H1 (cell line): Measurements from ENCODE around the gene AOC1. TPM values are rescaled to one million over a fixed set of nuclear protein-coding genes. Genes with fewer than 3 reads are reported as not detected.
A peak's percentile ranks its signal among the peaks of the same experiment; 100 is the strongest.

Source experiments
- CTCF ChIA-PET: fragments of 300-600 bp; sonication (Branson Sonifier 250); formaldehyde crosslinking; loops from one replicate; lab custom pipeline; 2021; ENCODE audit not compliant: partially characterized antibody; lab: Charles Lee
- POLR2A ChIA-PET: fragments of 300-600 bp; sonication (Branson Sonifier 250); formaldehyde crosslinking; loops from one replicate; lab custom pipeline; 2021; ENCODE audit warnings: inconsistent platforms; ENCODE audit not compliant: partially characterized antibody; lab: Charles Lee
- DNase-seq, 2 experiments: peaks; one replicate each; pipeline versions ENCODE4 v3.0.0 to v3.0.0-alpha.2; 2010 to 2022; ENCODE audit warnings: low spot score in 2 of 2, low read depth in 1 of 2, mixed read lengths in 1 of 2
- FAIRE-seq: peaks from 2 replicates; lab custom pipeline; 2011; peaks lifted over from hg19 to GRCh38; lab: Jason Lieb, UNC
- H2AFZ ChIP-seq: 2 replicates; pipeline ENCODE4 v1.8.1; 2012; ENCODE audit warnings: low read length, inconsistent platforms
- H2AK5ac ChIP-seq: 2 replicates; pipeline ENCODE4 v1.6.1; 2013; ENCODE audit warnings: low read depth, low read length
- H2BK120ac ChIP-seq: replicated peaks from 2 replicates; pipeline ENCODE3; 2013; ENCODE audit warnings: low read depth, low read length, inconsistent platforms
- H2BK12ac ChIP-seq: 2 replicates; pipeline ENCODE4 v1.6.1; 2013; ENCODE audit warnings: low read depth, low read length
- H2BK15ac ChIP-seq: 2 replicates; pipeline ENCODE4 v1.6.1; 2013; ENCODE audit warnings: low read length
- H2BK20ac ChIP-seq: 2 replicates; pipeline ENCODE4 v1.6.1; 2013; ENCODE audit warnings: low read length
- H2BK5ac ChIP-seq: 2 replicates; pipeline ENCODE4 v1.6.1; 2013; ENCODE audit warnings: low read depth, low read length
- H3K14ac ChIP-seq: 2 replicates; pipeline ENCODE4 v1.6.1; 2013; ENCODE audit warnings: inconsistent platforms; ENCODE audit not compliant: insufficient read length
- H3K18ac ChIP-seq: 2 replicates; pipeline ENCODE4 v1.6.1; 2013; ENCODE audit warnings: low read length; ENCODE audit errors: extremely low read depth
- H3K23ac ChIP-seq: 2 replicates; pipeline ENCODE4 v1.6.1; 2013; ENCODE audit warnings: inconsistent platforms; ENCODE audit not compliant: insufficient read length
- H3K23me2 ChIP-seq: 2 replicates; pipeline ENCODE4 v1.6.1; 2013; ENCODE audit warnings: low read depth, low read length
- H3K27ac ChIP-seq: 2 replicates; pipeline ENCODE4 v1.6.1; 2011; ENCODE audit warnings: low read depth, low read length, inconsistent platforms
- H3K27me3 ChIP-seq, 4 experiments: replicated peaks in 1 of 4; 1 replicate in 1 of 4; 2 replicates in 3 of 4; pipeline versions ENCODE4 v1.6.1 to v1.8.1; 2011 to 2013; ENCODE audit warnings: low read length in 3 of 4, mild to moderate bottlenecking in 3 of 4, inconsistent platforms in 2 of 4, mixed read lengths in 2 of 4, moderate library complexity in 1 of 4; ENCODE audit not compliant: control insufficient read depth in 3 of 4, insufficient read depth in 3 of 4; ENCODE audit errors: extremely low read depth in 1 of 4
- H3K36me3 ChIP-seq, 4 experiments: 2 replicates each; pipeline versions ENCODE4 v1.6.1 to v1.8.1; 2011 to 2013; ENCODE audit warnings: mild to moderate bottlenecking in 4 of 4, low read length in 3 of 4, moderate library complexity in 2 of 4, control low read depth in 1 of 4, inconsistent platforms in 1 of 4; ENCODE audit not compliant: insufficient read depth in 4 of 4, control insufficient read depth in 2 of 4
- H3K4ac ChIP-seq: replicated peaks from 2 replicates; pipeline ENCODE3; 2013; ENCODE audit warnings: low read length, low read depth, mixed read lengths, inconsistent platforms; ENCODE audit not compliant: insufficient read length
- H3K4me1 ChIP-seq, 4 experiments: replicated peaks in 1 of 4; 1 replicate in 1 of 4; 2 replicates in 3 of 4; pipeline versions ENCODE4 v1.6.1 to v1.8.1; 2011 to 2013; ENCODE audit warnings: low read length in 3 of 4, inconsistent platforms in 2 of 4, mixed read lengths in 1 of 4; ENCODE audit not compliant: insufficient read depth in 4 of 4, control insufficient read depth in 3 of 4
- H3K4me2 ChIP-seq, 2 experiments: 2 replicates each; pipeline versions ENCODE4 v1.6.1 to v1.8.1; 2011 to 2013; ENCODE audit warnings: low read depth in 2 of 2, low read length in 2 of 2, control low read depth in 1 of 2, inconsistent platforms in 1 of 2, mild to moderate bottlenecking in 1 of 2; ENCODE audit not compliant: insufficient read depth in 1 of 2
- H3K4me3 ChIP-seq, 4 experiments: fragments of 200-600, 300-600 bp in 1 of 4; sonication (generic), shearing (Covaris generic), sonication (Bioruptor Twin) in 1 of 4; 2 replicates each; pipeline versions ENCODE4 v1.5.1 to v1.8.1; 2011 to 2016; ENCODE audit warnings: low read length in 4 of 4, low read depth in 3 of 4, control low read depth in 2 of 4, inconsistent platforms in 2 of 4, mild to moderate bottlenecking in 2 of 4, mixed read lengths in 1 of 4, moderate library complexity in 1 of 4; ENCODE audit not compliant: insufficient read depth in 2 of 4; ENCODE audit errors: extremely low read depth in 1 of 4
- H3K56ac ChIP-seq: replicated peaks from 2 replicates; pipeline ENCODE3; 2013; ENCODE audit warnings: low read depth, mild to moderate bottlenecking, mixed read lengths, low read length, inconsistent platforms; ENCODE audit not compliant: insufficient read length
- H3K79me1 ChIP-seq: 2 replicates; pipeline ENCODE4 v1.6.1; 2013; ENCODE audit warnings: low read depth, low read length, control low read depth
- H3K79me2 ChIP-seq, 2 experiments: 2 replicates each; pipeline versions ENCODE4 v1.6.1 to v1.8.1; 2012 to 2013; ENCODE audit warnings: low read length in 2 of 2, mild to moderate bottlenecking in 2 of 2, inconsistent platforms in 1 of 2; ENCODE audit not compliant: insufficient read depth in 2 of 2, control insufficient read depth in 1 of 2
- H3K9ac ChIP-seq, 4 experiments: replicated peaks in 1 of 4; 1 replicate in 1 of 4; 2 replicates in 3 of 4; pipeline versions ENCODE4 v1.6.1 to v1.8.1; 2011 to 2013; ENCODE audit warnings: low read depth in 3 of 4, low read length in 3 of 4, control low read depth in 2 of 4, mild to moderate bottlenecking in 2 of 4, moderate library complexity in 2 of 4, inconsistent platforms in 1 of 4; ENCODE audit errors: extremely low read depth in 1 of 4
- H3K9me3 ChIP-seq, 2 experiments: 2 replicates each; pipeline versions ENCODE4 v1.6.1 to v1.8.1; 2012 to 2013; ENCODE audit warnings: mild to moderate bottlenecking in 2 of 2, moderate library complexity in 2 of 2, control low read depth in 1 of 2, inconsistent platforms in 1 of 2, low read depth in 1 of 2, low read length in 1 of 2, mixed read lengths in 1 of 2; ENCODE audit not compliant: insufficient read depth in 2 of 2
- H4K20me1 ChIP-seq, 2 experiments: replicated peaks in 1 of 2; 2 replicates each; pipeline versions ENCODE3 to v1.8.1; 2011 to 2013; ENCODE audit warnings: inconsistent platforms in 2 of 2, low read length in 2 of 2, mild to moderate bottlenecking in 1 of 2; ENCODE audit not compliant: insufficient read depth in 2 of 2, control insufficient read depth in 1 of 2
- H4K5ac ChIP-seq: 2 replicates; pipeline ENCODE4 v1.6.1; 2013; ENCODE audit warnings: low read length, low read depth, mixed read lengths, inconsistent platforms; ENCODE audit not compliant: insufficient read length
- H4K8ac ChIP-seq: 2 replicates; pipeline ENCODE4 v1.8.0; 2013; ENCODE audit warnings: mild to moderate bottlenecking, moderate library complexity, low read length, inconsistent platforms; ENCODE audit not compliant: insufficient read depth; ENCODE audit errors: extremely low read depth
- H4K91ac ChIP-seq: replicated peaks from 2 replicates; pipeline ENCODE3; 2013; ENCODE audit warnings: low read length, mixed read lengths, inconsistent platforms; ENCODE audit not compliant: insufficient read length
- CTCF ChIP-seq, 3 experiments: IDR thresholded peaks; 1 replicate in 2 of 3; 2 replicates in 1 of 3; pipeline versions ENCODE4 v1.5.1 to v1.6.1; 2011; ENCODE audit warnings: low read length in 3 of 3, mild to moderate bottlenecking in 3 of 3, inconsistent platforms in 2 of 3, low read depth in 1 of 3, moderate library complexity in 1 of 3; ENCODE audit not compliant: insufficient read depth in 1 of 3; ENCODE audit errors: control extremely low read depth in 1 of 3
- EP300 ChIP-seq, 2 experiments: IDR thresholded peaks; 1 replicate in 1 of 2; 2 replicates in 1 of 2; pipeline ENCODE4 v1.6.1; 2011 to 2012; ENCODE audit warnings: low read depth in 2 of 2, low read length in 2 of 2, mild to moderate bottlenecking in 2 of 2, borderline replicate concordance in 1 of 2, inconsistent platforms in 1 of 2, moderate library complexity in 1 of 2
- HDAC2 ChIP-seq, 2 experiments: fragments of 300-600 bp in 1 of 2; sonication (generic) in 1 of 2; IDR thresholded peaks; 2 replicates each; pipeline ENCODE4 v1.6.1; 2011 to 2012; ENCODE audit warnings: low read depth in 2 of 2, low read length in 2 of 2, mild to moderate bottlenecking in 2 of 2, moderate library complexity in 2 of 2, borderline replicate concordance in 1 of 2, inconsistent platforms in 1 of 2
- KDM1A ChIP-seq: fragments of 200-600, 300-600 bp; sonication (generic); IDR thresholded peaks from 2 replicates; pipeline ENCODE4 v1.7.1; 2016; ENCODE audit warnings: mild to moderate bottlenecking, low read length, borderline replicate concordance
- POU5F1 ChIP-seq: IDR thresholded peaks from 2 replicates; pipeline ENCODE4 v1.6.1; 2011; ENCODE audit warnings: low read depth, mild to moderate bottlenecking, low read length, moderate library complexity
- WGBS, 2 experiments: shearing (Covaris generic) in 1 of 2; methylation state at CpG; one replicate each; pipeline versions ENCODE4 v1.1.6 to v1.1.7; 2013 to 2015; ENCODE audit warnings: low lambda C conversion rate in 2 of 2, mixed read lengths in 2 of 2, inconsistent platforms in 1 of 2, low coverage in 1 of 2, missing lambda C conversion rate in 1 of 2; ENCODE audit not compliant: insufficient replicate concordance in 2 of 2, insufficient coverage in 1 of 2, insufficient read length in 1 of 2; ENCODE audit errors: extremely low coverage in 1 of 2, missing lambda C conversion rate in 1 of 2; 5-methylcytosine and 5-hydroxymethylcytosine counted together
- polyA plus RNA-seq, 7 experiments: library from polyadenylated mRNA; depleted of rRNA in 3 of 7; stranded (reverse) in 5 of 7; unstranded in 2 of 7; fragments of >200 nt in 5 of 7; fragments of 200-250 nt in 2 of 7; gene quantifications; 1 replicate in 5 of 7; 2 replicates in 1 of 7; 4 replicates in 1 of 7; pipeline versions ENCODE4 v1.2.1 to v1.2.3, GENCODE V29; 2011 to 2013; ENCODE audit warnings: missing spikeins in 2 of 7, mixed read lengths in 2 of 7
- total RNA-seq: library from RNA; stranded (reverse); fragmentation: NEBNext Ultra II Directional; extraction: Animal tissue kit (Norgen Biotek cat#: 25700); gene quantifications from 2 replicates; pipeline ENCODE4 v1.2.1, GENCODE V29; 2021

The AOC1 gene
- total and polyA plus RNA-seq, 2 of the 8 experiments (the other 6 are each of a cell fraction or from before 2014, with no cell fraction given): 0.15 to 0.17 TPM

- Histone ChIP-seq H3K23ac (peak overlapping the region; percentile 87), H4K5ac (no peak overlapping the region), H4K91ac (no peak overlapping the region), H3K79me2 (no peaks in the 10 kb centered on the region), H3K4ac (no peak overlapping the region), H2BK20ac (no peak overlapping the region), H3K18ac (no peak overlapping the region; the same call in 1 of the 2 replicates), H4K8ac (no peak overlapping the region), H3K79me1 (no peaks in the 10 kb centered on the region), H3K9me3 (no peaks in the 10 kb centered on the region), H3K4me1 (peaks cover 0 to 15% (median 4%) of the 10 kb centered on the region in 4 experiments; a peak in 4 of 7 replicates), H3K56ac (no peak overlapping the region), H3K27me3 (peaks cover 0 to 9% (median 4%) of the 10 kb centered on the region in 4 experiments; a peak in 4 of 7 replicates), H4K20me1 (no peaks in the 10 kb centered on the region), H2BK5ac (no peak overlapping the region), H3K27ac (no peak overlapping the region), H2BK15ac (no peak overlapping the region), H3K4me2 (no peak overlapping the region), H3K23me2 (no peaks in the 10 kb centered on the region), H3K36me3 (no peaks in the 10 kb centered on the region), H2BK12ac (no peak overlapping the region), H3K14ac (no peak overlapping the region), H2AK5ac (no peak overlapping the region), H3K9ac (no peak overlapping the region), H2BK120ac (no peak overlapping the region), H2AFZ (no peak overlapping the region), H3K4me3 (no peak overlapping the region)
- WGBS, 2 experiments: 86 to 100% methylated on average over 1 to 6 of the region's 6 CpGs
- ChIA-PET CTCF (interaction anchor here (0.7 to 1.4 kb wide), 7 partner anchors 15 to 207 kb away, joined by 3 to 4 read pairs (median 4); no protein-coding TSS in a partner anchor), POLR2A (no interaction called here)
- TF ChIP-seq EP300 (IDR thresholded peaks at IDR 0.05; ENCODE audit: borderline replicate concordance in 1 of 2, low read depth in 2 of 2, low read length in 2 of 2) (no peak), POU5F1 (no peak), KDM1A (no peak), HDAC2 (IDR thresholded peaks at IDR 0.05; ENCODE audit: borderline replicate concordance in 1 of 2, low read depth in 2 of 2, low read length in 2 of 2) (no peak), CTCF (IDR thresholded peaks at IDR 0.05; ENCODE audit: control extremely low read depth in 1 of 3, insufficient read depth in 1 of 3, low read depth in 1 of 3, low read length in 3 of 3) (no peak)
- no peak for FAIRE-seq
- no peak for DNase-seq
Observed at GRCh38 chr7:150904011-150904909, 51.9 kb downstream of the AOC1 start.
